NCI-H510A treated with DMSO at 0.1 percent for 48 hours (cell line): ENCODE results near the gene GUCY1A2.
"Not testable (repeated sequence)": the region's sequence is repeated elsewhere in the genome, so short reads cannot be mapped to it uniquely, and the experiment has no call there.

Experiments
- DNase-seq: peaks from one replicate; lab custom pipeline; 2025; lab: John Stamatoyannopoulos, UW

GUCY1A2 gene

DNA sequence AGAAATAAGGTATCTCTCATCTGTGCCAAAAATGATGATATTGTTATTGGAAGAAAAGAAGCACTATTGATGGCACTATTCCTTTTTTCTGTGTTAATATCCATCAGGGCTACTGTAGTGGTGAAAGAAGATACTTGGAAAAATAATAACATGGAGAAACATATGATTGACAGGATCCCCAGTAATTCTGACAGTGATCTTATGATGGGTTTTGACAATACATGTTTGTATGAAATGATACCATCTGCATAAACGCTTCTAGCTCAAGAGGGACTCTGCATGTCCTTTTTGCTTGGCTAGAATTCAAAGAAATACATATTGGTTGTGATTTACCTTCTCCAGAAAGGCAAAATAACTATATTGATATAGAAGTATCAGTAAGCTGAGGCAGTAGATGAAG is 178.1 kb downstream of the GUCY1A2 start:
- DNase-seq, result no peak

DNA sequence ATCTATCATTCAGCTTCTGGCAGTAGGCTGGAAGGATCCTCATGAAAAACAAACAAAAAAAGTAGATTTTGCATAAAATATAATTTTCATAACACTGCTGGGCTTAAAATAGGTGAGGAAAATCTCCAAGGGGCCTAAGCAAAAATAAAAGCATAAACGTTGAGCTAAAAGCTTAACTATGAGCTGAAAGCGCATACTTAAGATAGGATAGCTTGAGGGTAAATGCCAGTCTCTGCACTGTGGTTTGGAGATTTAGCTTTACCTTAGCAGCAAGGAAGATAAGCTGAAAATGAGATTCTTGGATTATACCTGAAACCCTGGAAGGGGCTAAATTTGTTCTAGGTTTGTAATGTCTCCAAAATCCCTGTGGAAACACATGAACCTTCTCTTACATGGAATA is 183.7 kb downstream of the GUCY1A2 start:
- DNase-seq, result no peak

DNA sequence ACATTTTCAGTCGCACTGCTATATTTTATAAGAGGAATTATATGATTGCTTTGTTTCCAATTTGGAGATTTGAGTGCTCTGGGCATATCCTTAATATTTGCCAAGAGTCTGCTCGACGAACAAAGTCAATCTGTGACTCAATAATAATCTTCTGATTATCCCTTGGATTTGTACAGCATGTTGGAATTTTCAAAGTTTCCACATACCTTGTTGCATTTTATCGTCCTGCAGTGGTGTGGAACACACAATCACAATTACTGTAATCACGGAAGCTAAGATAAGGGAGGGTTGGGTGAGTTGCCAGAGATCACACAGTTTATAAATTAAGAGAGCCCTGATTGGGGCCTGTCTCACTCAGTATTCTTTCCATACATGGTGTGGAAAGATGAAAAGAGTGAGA is 189.3 kb downstream of the GUCY1A2 start:
- DNase-seq, result no peak

DNA sequence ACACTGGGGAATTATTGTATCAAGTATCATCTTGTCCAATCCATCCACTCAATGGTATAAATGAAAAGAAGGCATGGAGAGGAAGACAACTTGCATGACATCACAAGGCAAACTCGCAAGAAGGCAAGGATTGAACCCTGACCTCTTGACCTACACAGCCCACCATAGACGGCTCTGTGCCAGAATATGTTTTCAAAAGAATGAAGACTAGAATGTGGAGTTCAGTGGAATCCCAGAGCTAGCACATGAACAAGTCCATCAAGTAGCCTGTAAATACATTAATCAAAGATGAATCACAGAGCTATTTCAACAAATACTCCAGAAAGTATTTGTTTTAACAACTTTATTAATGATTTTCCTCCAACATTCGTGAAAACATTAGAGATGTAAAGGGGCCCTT is 189.7 kb downstream of the GUCY1A2 start:
- no peak for DNase-seq

DNA sequence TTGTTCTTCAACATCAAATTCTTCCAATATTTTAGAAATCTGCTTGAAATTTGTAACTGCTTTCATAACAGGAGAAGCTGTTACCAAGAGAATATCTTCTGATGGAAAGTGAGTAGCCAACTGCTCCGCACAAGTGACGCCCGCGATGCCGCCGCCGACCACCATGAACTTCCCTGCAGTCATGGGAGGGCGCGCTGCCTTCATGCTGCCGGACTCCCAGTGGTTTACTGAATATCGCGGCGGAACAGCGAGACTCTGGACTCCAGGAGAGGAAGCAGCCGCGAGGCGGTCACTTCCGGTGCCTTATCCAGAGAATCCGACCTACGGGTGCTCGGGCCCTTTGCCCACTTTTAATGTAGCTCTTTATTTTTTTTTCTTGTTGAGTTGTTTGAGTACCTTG is 190.6 kb downstream of the GUCY1A2 start:
- no peak for DNase-seq

DNA sequence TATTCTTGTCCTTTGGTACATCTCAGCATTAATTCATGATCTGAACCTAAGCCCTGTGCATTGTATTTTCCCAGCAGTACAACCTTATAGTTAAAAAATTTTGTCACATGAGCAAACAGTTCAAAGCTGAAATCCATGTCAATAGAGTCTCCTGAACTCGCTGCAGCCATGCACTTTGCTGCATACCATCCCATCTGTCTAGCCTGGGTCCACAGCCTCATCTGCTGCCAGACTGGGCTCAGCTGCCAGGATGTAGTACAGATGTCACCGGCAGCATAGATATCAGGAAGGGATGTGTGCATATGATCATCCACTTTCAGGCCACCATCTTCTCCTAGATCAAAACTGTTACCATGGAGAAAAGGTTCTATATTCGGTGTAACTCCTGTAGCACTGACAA is 191.7 kb downstream of the GUCY1A2 start:
- not testable (repeated sequence) for DNase-seq

DNA sequence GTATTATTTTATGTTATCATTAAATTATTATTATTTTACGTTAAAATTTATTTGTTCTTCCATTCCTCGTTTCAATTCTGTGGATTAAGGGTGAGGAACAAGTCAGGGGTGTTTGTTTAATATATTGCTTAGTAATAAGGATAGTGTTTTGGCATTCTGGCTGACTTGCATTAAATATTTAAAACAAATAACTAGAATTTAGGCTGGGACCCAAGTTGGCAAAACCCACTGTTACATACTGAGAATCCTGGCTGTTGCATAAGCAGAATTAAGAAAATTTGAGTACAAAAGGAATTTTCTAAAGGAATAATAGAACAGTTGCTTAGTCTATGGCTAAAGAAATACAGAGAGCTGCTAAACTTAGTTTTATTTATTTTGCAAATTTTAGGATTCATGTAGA is 196.4 kb downstream of the GUCY1A2 start:
- no peak for DNase-seq

DNA sequence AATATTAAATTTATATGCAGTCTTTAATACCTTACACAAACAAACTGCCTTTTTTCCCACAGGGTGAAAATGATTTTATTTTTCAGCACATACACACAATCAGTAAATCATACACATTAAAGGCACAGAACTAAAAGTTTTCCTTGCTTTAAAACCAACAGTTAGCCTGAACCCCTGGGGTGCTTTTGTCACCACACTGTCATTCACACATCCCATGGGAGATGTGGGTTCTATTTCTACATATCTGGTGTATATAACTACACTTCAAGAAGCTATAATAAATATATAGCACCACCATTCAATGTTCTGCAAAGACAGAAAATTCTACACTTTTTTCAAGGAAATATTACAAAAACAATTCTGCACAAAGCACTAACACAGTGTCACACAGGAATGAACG is 197.0 kb downstream of the GUCY1A2 start:
- no peak for DNase-seq

DNA sequence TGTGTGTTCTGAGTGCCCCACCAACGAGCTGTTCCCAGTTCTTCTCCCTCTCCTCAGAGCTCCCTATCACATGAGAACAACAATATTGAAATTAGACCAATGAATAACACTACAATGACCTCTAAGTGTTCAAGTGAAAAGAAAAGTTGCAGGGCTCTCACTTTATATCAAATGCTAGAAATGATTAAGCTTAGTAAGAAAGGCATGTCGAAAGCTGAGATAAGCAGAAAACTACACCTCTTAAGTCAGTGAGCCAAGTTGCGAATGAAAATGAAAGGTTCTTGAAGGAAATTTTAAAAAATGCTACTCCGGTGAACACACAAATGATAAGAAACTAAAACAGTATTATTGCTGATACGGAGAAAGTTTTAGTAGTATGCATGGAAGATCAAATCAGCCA is 199.8 kb downstream of the GUCY1A2 start:
- DNase-seq, result no peak

DNA sequence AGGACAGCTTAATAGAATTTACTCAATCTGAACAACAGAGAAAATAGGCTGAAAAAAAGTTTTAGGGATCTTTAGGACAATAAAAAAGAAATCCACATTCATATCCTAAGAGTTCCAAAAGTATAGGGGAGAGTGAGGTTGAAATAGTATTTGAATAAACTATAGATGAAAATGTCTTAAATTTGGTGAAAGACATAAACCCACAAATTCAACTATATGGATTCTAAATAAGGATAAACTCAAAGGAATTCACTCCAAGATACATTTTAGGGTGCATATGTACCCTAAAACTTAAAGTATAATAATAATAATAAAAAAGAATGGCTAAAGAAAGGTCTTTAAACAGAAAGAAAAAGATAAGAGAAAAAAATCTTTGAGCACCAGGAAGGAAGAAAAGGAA is 203.1 kb downstream of the GUCY1A2 start:
- no peak for DNase-seq

DNA sequence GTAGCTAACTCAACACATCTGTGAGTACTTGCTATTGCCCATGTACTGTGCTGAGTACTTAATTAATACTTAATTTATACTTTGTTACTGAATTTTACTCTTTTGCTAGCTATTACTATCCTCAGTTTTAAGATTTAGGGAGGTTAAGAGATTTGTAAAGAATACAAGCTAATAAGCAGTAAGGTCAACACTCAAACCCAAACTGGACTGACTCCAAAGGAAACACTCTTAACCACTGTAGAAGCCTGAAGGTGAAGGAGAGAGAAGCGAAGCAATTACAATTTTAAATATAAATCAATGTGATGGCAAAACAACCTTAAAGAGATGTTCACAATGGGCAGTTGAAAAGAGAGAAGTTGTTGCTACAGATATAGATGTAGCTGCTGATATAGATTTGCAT is 204.5 kb downstream of the GUCY1A2 start:
- DNase-seq, result no peak

DNA sequence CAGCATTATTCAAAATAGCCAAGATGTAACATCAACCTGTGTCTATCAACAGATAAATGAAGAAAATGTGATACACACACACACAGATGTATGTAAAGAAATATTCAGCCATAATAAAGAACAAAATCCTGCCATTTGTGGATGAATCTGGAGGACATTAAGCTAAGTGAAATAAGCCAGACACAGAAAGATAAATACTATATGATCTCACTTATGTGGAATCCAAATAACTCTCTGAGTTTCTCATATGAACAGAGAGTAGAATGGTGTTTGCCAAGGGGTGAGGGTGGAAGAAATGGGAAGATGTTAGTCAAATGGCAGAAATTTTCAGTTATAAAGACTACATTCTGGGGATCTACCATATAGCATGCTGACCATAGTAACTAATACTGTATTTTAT is 224.2 kb downstream of the GUCY1A2 start:
- DNase-seq, result no peak

DNA sequence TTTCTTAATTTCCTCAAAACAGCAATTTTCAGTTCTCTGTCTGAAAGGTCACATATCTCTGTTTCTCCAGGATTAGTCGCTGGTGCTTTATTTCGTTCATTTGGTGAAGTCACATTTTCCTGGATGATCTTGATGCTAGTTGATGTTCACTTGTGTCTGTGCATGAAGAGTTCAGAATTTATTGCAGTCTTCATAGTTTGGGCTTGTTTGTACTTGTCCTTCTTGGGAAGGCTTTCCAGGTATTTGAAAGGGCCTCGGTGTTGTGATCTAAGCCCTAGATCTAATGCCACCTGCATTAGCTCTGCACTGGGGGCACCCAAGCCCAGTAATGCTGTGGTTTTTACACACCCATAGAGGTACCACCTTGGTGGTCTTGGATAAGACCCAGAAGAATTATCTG is 228.9 kb downstream of the GUCY1A2 start:
- DNase-seq, result no peak

DNA sequence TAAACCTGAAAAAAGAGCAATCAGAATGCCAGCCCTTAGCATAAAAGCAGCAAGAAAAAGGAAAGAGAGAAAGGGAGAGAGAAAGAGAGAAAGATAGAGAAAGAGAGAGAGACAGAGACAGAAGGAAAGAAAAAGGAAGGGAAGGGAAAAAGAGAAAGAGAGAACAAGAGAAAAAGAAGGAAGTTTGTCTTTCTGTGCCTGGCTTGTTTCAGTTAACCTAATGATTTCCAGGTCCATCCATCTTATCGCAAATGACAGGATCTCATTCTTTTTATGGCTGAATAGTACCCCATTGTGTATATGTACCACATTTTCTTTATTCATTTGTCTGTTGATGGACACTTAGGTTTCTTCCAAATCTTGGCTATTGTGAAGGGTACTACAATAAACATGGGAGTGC is 230.8 kb downstream of the GUCY1A2 start:
- no peak for DNase-seq

DNA sequence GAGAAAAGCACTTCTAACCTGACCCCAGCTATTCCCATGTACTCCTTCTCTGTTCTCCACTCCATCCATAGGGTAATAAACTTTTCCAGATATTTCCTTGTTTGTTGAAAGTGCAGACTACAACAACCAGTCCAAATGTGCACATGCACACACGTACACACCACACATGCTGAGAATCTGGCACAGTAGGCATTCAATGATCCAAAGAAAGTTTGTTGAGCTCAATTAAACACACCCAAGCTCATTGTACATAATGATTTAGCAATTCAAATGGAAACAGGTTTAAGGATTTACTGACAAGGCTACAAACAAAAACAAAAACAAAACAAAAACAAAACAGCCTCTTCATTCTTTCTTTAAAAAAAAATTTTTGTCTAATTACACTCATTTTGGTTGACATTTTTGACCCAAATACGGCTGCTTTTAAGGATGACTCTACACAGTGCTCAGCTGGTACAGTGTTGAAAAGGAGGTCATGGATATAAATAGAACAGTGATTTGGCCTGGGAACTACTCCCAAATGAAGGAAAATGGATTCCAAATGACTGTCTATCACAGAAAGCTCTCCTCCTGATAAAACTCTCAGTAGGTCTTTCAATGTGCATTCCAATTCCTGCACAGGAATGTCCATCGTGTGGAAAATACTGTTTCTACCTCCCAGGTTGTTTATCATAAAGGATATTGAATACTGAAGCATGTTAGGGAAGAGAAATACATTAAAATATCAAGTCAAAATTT is 232.2 kb downstream of the GUCY1A2 start:
- DNase-seq, result no peak

DNA sequence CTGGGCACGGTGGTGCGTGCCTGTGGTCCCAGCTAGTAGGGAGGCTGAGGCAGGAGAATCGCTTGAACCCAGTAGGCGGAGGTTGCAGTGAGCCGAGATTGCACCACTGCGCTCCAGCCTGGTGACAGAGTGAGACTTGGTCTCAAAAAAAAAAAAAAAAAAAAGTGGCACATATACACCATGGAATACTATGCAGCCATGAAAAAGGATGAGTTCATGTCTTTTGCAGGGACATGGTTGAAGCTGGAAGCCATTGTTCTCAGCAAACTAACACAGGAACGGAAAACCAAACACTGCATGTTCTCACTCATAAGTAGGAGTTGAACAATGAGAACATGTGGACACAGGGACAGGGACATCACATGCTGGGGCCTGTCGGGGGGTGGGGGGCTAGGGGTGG is 241.0 kb downstream of the GUCY1A2 start:
- DNase-seq, result not testable (repeated sequence)

DNA sequence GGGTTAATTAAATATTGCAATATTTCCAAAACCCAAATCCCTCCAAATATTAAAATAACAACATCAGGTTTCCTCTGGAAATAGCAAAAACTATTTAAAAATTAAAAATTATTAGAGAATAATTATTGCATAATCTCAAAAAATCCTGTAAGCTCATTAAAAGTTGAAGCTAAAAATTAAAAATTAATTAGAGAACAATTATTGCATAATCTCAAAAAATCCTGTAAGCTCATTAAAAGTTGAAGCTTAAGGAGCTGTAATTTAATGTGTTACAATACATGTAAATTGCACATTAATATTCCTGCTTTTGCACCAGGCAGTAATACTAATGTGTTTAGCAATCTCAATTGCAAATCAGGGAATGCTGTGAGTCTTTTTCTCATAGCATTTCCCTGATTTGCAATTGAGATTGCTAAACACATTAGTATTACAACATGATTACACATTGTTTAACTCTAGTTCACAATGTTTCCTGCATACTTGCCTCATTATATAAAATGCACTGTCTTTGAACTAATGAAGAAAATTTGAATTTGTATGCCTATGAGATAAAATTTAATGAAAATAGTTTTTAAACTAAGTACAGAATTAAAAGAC is 247.7 kb downstream of the GUCY1A2 start:
- no peak for DNase-seq

DNA sequence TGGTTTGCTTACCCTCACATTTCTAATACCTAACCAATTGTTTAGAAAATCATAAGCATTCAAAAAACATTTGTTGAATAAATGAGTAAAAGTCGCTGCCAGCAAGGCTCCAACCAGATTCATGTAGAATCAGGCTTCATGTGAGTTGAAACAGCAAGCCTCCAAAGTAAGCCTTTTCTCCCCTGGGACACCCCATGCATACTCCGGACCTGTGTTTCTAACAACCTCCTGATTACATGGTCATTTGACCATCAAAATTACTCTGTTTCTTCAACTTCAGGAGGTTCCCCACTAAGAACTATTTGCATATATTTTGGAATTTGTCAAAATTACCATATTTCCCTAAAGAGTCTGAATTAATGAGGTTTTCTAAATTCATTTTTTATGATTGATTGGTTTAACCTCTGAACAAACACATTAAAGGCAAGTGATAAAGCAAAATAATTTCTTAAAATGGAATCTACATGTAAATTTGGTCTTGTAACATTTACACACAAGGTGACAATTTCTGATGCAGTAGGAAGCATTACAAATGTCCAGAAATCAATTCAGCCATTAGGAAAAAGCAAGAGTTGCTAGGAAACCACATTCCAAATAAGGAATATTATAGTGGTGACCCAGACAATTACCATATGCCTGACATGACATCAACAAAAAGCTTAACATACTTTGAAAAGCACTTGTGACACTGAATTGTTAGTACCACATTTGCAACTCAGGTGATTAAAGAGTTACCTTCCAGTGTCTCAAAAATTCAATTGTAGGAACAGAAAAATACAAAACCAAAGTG is 252.6 kb downstream of the GUCY1A2 start:
- no peak for DNase-seq

DNA sequence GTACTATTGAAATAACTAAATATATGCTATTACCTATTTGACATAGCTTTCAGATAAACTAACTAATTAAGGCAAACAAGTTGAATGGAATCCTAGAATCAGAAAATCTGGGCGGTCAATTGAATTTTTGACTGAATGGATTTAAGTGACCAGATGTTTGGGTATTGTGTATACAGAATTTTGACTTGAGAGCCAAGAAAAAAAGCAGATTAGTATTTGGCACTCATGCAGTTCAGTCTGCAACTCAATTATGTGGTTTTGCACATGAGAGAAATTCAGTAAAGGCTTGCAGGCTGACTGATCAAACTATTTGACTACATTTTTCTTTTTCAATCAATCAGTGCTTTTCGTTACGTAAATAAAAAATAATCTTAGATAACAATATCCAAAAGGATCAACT is 254.8 kb downstream of the GUCY1A2 start:
- DNase-seq, result no peak

DNA sequence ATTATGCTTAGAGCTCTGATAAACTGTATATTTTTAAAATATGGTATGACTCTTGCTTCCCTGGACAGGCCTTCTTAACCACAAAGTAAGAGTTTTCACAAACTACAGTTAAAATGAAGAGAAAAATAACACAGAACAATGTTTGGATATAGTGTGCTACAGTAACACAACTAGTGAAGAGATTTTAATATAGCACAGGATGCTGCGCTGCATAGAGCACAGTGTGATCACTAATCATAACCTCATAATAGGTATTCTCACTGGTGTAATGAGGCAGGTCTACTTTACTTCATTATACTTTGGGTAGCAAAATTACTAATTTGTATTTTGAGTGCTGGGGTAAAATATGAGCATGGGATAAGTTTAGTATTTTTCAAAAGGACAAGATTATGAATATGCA is 256.5 kb downstream of the GUCY1A2 start:
- DNase-seq, result no peak

DNA sequence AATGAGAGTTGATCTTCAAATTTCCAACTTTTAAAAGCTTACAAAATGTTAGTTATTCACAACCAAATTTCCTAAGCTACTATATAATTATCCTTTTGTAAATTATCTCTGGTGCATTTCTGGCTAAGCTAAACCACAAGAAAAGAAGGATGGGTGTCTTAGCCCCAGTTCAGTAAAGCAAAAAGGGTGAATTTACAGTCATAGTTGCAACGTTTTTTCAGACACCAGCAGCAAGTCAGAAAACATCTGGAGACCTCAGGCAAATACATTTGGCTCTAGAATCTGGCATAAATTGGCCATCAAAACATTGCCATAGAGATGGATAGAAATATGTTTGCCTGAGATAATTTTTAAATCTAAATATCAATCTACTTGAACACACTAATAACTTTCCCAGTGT is 257.0 kb downstream of the GUCY1A2 start:
- DNase-seq, result no peak

DNA sequence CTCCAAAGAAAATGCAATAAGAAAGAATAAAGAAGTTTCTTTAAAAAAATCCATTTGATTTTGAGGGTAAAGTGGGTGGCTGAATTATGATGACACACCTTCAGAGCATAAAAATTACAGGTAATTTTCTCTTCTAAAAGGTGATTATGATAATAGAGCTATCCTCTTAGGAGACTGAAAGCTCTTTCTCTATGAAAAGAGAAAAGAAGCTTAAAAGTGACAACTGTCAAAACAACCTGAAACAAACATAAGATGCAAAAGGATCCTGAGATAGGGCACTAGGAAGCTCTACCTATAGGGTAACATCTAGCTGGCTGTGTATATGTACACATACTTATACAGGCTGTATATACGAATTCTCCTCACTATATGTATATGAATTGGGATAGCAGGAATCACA is 270.2 kb downstream of the GUCY1A2 start:
- no peak for DNase-seq

DNA sequence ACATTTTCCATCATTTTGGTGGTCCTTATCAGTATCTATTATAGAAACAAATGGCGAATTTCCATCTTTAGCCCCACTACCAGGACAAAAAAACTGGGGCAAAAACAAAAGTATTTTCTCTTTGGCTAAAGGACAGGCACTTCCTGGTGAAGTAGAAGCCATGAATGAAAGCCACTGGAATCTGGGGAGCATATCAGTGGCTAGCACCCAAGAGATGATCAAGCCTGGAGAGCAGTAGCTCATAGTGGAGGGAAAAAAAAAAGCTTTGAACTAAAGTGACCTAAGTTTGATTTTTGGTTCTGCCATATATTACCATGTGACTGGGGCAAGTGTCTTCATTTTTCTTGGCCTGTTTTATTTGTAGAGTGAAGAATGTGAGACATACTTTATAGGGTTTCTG is 272.3 kb downstream of the GUCY1A2 start:
- DNase-seq, result no peak
